ENCODE measurements around the gene GDA. TPM values are rescaled to one million over a fixed set of nuclear protein-coding genes. Genes with fewer than 3 reads are reported as not detected.

GDA gene
- total RNA-seq, 2 donors from 2014 or later: 1.9 TPM; not detected in 1

DNA sequence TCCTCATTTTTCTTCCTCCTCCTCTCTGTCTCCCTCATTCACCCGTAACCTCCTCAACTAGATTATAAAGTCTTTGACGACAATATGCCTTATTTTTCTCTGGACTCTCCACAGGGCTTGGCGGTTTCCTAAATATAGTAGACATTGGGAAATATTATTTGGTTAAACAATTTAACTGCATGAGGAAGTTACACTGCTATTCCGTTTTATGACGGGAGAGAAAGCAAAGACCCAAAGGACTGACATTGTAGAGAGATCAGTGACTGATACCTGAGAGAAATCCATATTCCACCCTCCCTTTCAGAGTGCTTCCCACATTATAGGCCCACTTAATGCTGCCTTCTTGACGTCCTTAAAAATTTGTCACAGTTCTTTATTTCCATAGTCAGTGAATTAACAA lies 51.2 kb downstream of the GDA start:
- Histone ChIP-seq H3K36me3 (no peaks in the 10 kb centered on the region), H3K4me3 (no peak overlapping the region), H3K27me3 (replicated peaks; ENCODE audit: insufficient read depth) (no peaks in the 10 kb centered on the region), H3K9me3 (no peaks in the 10 kb centered on the region), H3K27ac (no peak overlapping the region), H3K4me1 (replicated peaks) (no peaks in the 10 kb centered on the region)
- DNase-seq (ENCODE audit: low spot score): no peak
- 75% methylated on average over 6 of the region's 6 CpGs for WGBS
- intact Hi-C loops (cut with DNase I): no loop called here
- TF ChIP-seq, protein P1, sequence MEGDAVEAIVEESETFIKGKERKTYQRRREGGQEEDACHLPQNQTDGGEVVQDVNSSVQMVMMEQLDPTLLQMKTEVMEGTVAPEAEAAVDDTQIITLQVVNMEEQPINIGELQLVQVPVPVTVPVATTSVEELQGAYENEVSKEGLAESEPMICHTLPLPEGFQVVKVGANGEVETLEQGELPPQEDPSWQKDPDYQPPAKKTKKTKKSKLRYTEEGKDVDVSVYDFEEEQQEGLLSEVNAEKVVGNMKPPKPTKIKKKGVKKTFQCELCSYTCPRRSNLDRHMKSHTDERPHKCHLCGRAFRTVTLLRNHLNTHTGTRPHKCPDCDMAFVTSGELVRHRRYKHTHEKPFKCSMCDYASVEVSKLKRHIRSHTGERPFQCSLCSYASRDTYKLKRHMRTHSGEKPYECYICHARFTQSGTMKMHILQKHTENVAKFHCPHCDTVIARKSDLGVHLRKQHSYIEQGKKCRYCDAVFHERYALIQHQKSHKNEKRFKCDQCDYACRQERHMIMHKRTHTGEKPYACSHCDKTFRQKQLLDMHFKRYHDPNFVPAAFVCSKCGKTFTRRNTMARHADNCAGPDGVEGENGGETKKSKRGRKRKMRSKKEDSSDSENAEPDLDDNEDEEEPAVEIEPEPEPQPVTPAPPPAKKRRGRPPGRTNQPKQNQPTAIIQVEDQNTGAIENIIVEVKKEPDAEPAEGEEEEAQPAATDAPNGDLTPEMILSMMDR (IDR thresholded peaks at IDR 0.05): no peak
- TF ChIP-seq POLR2A (IDR thresholded peaks at IDR 0.05): no peak
- no peak for TF ChIP-seq POLR2AphosphoS5 (IDR thresholded peaks at IDR 0.05)

DNA sequence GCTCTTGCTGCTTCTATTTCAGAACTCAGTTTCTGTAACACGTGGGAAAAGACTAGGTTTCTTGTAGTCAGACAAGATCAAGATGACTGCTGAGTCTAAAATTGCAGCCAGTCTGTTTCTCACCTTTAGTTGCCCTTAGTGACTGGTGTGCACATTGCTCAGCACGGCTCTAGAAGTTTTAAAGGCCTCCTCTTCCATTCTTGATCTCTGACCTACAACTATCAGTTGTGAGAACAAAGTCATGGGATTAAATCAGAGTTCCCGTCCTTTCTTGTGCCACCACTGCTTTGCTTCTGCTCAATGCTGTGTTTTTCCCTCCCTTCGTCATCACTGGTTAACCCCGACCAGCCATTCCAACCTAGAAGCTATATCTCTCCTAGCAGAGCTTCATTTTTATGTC lies 52.8 kb downstream of the GDA start:
- H3K4me3 ChIP-seq: no peak overlapping the region
- no peaks in the 10 kb centered on the region for H3K9me3 ChIP-seq
- intact Hi-C loops (cut with DNase I): no loop called here
- no peaks in the 10 kb centered on the region for H3K4me1 ChIP-seq (replicated peaks)
- TF ChIP-seq, protein P1 (IDR thresholded peaks at IDR 0.05): no peak
- TF ChIP-seq POLR2A (IDR thresholded peaks at IDR 0.05) (no peak), POLR2AphosphoS5 (IDR thresholded peaks at IDR 0.05) (no peak)
- no peak for DNase-seq (ENCODE audit: low spot score)
- 78% methylated on average over 5 of the region's 5 CpGs for WGBS
- no peak overlapping the region for H3K27ac ChIP-seq
- H3K27me3 ChIP-seq (replicated peaks; ENCODE audit: insufficient read depth): no peaks in the 10 kb centered on the region
- no peaks in the 10 kb centered on the region for H3K36me3 ChIP-seq

DNA sequence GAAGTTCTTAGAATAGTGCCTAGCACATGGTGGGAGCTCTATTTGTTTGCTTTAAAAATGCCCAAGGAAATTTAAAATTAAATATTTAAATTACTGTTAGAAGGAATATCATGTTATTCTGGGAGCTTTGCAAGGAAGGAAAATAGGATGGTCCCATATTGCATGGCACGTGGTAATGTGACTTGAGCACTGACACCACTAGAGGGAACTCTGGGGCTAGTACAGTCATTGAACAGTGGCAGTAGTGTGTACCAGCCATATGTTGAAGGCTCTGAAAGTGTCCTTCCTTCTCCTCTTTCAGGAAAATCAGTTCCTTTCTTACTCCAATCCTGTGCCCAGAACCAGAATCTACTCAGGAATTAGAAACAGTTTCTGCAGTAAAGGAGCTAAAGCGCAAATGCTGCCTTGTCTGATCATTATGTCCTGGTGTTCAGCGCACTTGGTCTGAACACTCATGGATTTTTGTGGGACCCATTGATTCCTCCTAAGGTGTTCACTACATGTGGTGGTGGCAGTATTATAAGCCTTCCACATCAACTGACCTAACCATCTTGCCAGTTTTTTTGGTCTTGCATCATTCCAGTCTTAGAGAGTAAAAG lies 54.1 kb downstream of the GDA start:
- H3K27ac ChIP-seq: no peak overlapping the region
- TF ChIP-seq POLR2AphosphoS5 (IDR thresholded peaks at IDR 0.05): no peak
- TF ChIP-seq, protein P1 (IDR thresholded peaks at IDR 0.05): peak in 2 of 4 experiments; percentile 20 to 41
- TF ChIP-seq POLR2A (IDR thresholded peaks at IDR 0.05): no peak
- 81% methylated on average over 3 of the region's 3 CpGs for WGBS
- no peaks in the 10 kb centered on the region for H3K36me3 ChIP-seq
- H3K4me1 ChIP-seq (replicated peaks): no peaks in the 10 kb centered on the region
- DNase-seq (ENCODE audit: low spot score): no peak
- H3K27me3 ChIP-seq (replicated peaks; ENCODE audit: insufficient read depth): no peaks in the 10 kb centered on the region
- no peaks in the 10 kb centered on the region for H3K9me3 ChIP-seq
- no peak overlapping the region for H3K4me3 ChIP-seq
- intact Hi-C loops (cut with DNase I): no loop called here

DNA sequence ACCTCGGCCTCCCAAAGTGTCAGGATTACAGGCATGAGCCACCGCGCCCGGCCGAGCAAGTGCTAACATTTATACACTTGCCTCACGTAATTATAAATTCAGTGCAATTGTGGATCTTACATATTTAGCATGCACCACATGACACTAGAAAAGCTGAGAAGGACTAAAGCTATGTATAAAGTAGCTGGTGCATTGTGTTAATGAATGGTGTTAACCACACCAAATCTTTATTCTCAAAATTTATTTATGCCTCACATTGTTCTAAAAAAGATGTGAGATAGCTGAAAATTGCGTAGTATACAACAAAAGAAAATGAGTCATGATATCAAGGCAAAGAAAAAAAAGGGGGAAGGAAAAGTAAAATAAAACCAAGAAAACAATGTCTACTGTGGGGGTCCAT lies 54.8 kb downstream of the GDA start:
- intact Hi-C loops (cut with DNase I): no loop called here
- Histone ChIP-seq H3K9me3 (no peaks in the 10 kb centered on the region), H3K36me3 (no peaks in the 10 kb centered on the region), H3K27ac (no peak overlapping the region), H3K4me3 (no peak overlapping the region), H3K27me3 (replicated peaks; ENCODE audit: insufficient read depth) (no peaks in the 10 kb centered on the region), H3K4me1 (replicated peaks) (no peaks in the 10 kb centered on the region)
- TF ChIP-seq POLR2A (IDR thresholded peaks at IDR 0.05): no peak
- no peak for TF ChIP-seq POLR2AphosphoS5 (IDR thresholded peaks at IDR 0.05)
- TF ChIP-seq, protein P1 (IDR thresholded peaks at IDR 0.05): no peak
- WGBS: 89% methylated on average over 7 of the region's 7 CpGs
- DNase-seq (ENCODE audit: low spot score): no peak

DNA sequence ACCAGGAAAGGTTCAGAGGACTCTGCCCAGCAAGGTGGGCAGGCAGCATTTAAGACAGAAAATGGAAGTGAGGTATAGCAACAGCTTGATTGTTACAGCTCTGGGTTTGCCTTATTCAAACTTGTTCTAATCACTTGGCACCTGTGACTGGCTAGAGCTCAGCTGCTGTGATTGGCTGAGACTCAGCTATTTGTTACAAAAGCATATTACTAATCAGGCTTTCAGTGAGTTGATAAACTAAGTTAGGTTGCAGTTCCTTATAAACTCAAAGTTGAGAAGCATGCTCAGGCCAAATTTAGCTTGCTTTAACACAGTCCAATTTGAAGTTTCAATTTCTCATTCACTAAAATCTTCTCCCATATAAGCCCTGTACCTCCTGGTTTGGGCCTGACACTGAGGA lies 56.3 kb downstream of the GDA start:
- H3K4me1 ChIP-seq (replicated peaks): no peaks in the 10 kb centered on the region
- no peak overlapping the region for H3K27ac ChIP-seq
- intact Hi-C loops (cut with DNase I): no loop called here
- H3K36me3 ChIP-seq: no peaks in the 10 kb centered on the region
- TF ChIP-seq POLR2AphosphoS5 (IDR thresholded peaks at IDR 0.05) (no peak), POLR2A (IDR thresholded peaks at IDR 0.05) (no peak)
- TF ChIP-seq, protein P1 (IDR thresholded peaks at IDR 0.05): no peak
- H3K4me3 ChIP-seq: no peak overlapping the region
- no peaks in the 10 kb centered on the region for H3K27me3 ChIP-seq (replicated peaks; ENCODE audit: insufficient read depth)
- no peak for DNase-seq (ENCODE audit: low spot score)
- no peaks in the 10 kb centered on the region for H3K9me3 ChIP-seq
